Breast epithelium (tissue), 4 donors: ENCODE measurements around the gene CD7. TPM values are rescaled to one million over a fixed set of nuclear protein-coding genes. Genes with fewer than 3 reads are reported as not detected.

Source experiments
- DNase-seq, 2 donors: peaks; one replicate each; pipeline ENCODE4 v3.0.0-alpha.2; 2019; ENCODE audit warnings: low spot score in 2 of 2
- H3K27ac ChIP-seq, 2 donors: fragments of 200-600 bp; sonication (generic) in 1 of 2; one replicate each; pipeline ENCODE4 v1.5.1; 2016 to 2019; ENCODE audit warnings: mild to moderate bottlenecking in 1 of 2
- H3K27me3 ChIP-seq, 2 donors: fragments of 200-600 bp; sonication (generic) in 1 of 2; one replicate each; pipeline versions ENCODE4 v1.5.1 to v1.6.0; 2017 to 2019; ENCODE audit warnings: control low read depth in 1 of 2, mild to moderate bottlenecking in 1 of 2
- H3K36me3 ChIP-seq: fragments of 200-600 bp; one replicate; pipeline ENCODE4 v1.5.1; 2019
- H3K4me1 ChIP-seq, 2 donors: fragments of 200-600 bp; sonication (generic); one replicate each; pipeline ENCODE4 v1.5.1; 2016 to 2019; ENCODE audit warnings: control low read depth in 1 of 2
- H3K4me3 ChIP-seq, 3 donors: fragments of 200-600 bp; sonication (generic); 1 replicate in 2 of 3; 2 replicates in 1 of 3; pipeline ENCODE4 v1.5.1; 2016 to 2019; ENCODE audit warnings: mild to moderate bottlenecking in 3 of 3, moderate library complexity in 2 of 3
- H3K9me3 ChIP-seq, 2 donors: fragments of 200-600 bp; sonication (generic) in 1 of 2; one replicate each; pipeline ENCODE4 v1.5.1; 2016 to 2019; ENCODE audit warnings: control low read depth in 1 of 2
- CTCF ChIP-seq, 3 donors: fragments of 450-650 bp; IDR thresholded peaks; one replicate each; pipeline ENCODE4 v1.5.1; 2016 to 2017; ENCODE audit warnings: antibody characterized with exemption in 3 of 3, mild to moderate bottlenecking in 3 of 3, moderate library complexity in 3 of 3
- POLR2A ChIP-seq: fragments of 450-650 bp; IDR thresholded peaks from one replicate; pipeline ENCODE4 v1.6.1; 2016; ENCODE audit warnings: antibody characterized with exemption, mild to moderate bottlenecking, moderate library complexity
- POLR2AphosphoS5 ChIP-seq, 3 donors: sonication (generic); formaldehyde crosslinking; IDR thresholded peaks; one replicate each; pipeline ENCODE4 v1.6.1; 2017; ENCODE audit warnings: antibody characterized with exemption in 3 of 3
- intact Hi-C: fragments of 100-400 bp; cut with DNase I; formaldehyde crosslinking; loops from one replicate; pipeline ENCODE4 v1.15.1; 2023; ENCODE audit warnings: low total_unique reads
- total RNA-seq, 3 donors: library from RNA; depleted of rRNA; stranded (reverse); fragments of >200 nt; gene quantifications; one replicate each; pipeline ENCODE4 v1.1.0, GENCODE V29; 2016

CD7 gene
- total RNA-seq, 3 donors from 2014 or later, result 1.3 to 1.8 TPM; not detected in 1

- H3K4me3 ChIP-seq, result peak overlapping the region in 2 of 3 donors; percentile 21 to 47
- H3K27ac ChIP-seq, result peak overlapping the region; percentile 96 to 99
- peaks cover 6 to 34% of the 10 kb centered on the region in 2 donors for H3K4me1 ChIP-seq
- peak; percentile 88 to 92 for DNase-seq
- no peaks in the 10 kb centered on the region for H3K27me3 ChIP-seq
- intact Hi-C loops, result no loop called here
- TF ChIP-seq POLR2A (no peak), POLR2AphosphoS5 (IDR thresholded peaks at IDR 0.05) (peak; percentile 54 to 88 (median 79))
- no peaks in the 10 kb centered on the region for H3K36me3 ChIP-seq
- no peaks in the 10 kb centered on the region for H3K9me3 ChIP-seq
Measured at GRCh38 chr17:82267575-82268379, 49.6 kb downstream of the CD7 start.

GRCh38 chr17:82266142-82266541 is 51.3 kb downstream of the CD7 start:
- Histone ChIP-seq H3K27me3 (no peaks in the 10 kb centered on the region), H3K4me3 (no peak overlapping the region), H3K4me1 (peaks cover 0 to 27% of the 10 kb centered on the region in 2 donors), H3K9me3 (no peaks in the 10 kb centered on the region), H3K36me3 (no peaks in the 10 kb centered on the region), H3K27ac (peak overlapping the region; percentile 96 to 99)
- no peak for DNase-seq
- TF ChIP-seq POLR2AphosphoS5 (IDR thresholded peaks at IDR 0.05) (no peak), CTCF (IDR thresholded peaks at IDR 0.05) (no peak), POLR2A (no peak)
- intact Hi-C loops, result no loop called here

Other genes starting within 250 kb of the CD7 start
- gene FASN, start 219.4 kb downstream of the CD7 start, total RNA-seq, result 100 to 1,000 TPM in 1 of 3 donors, 10 to 100 TPM in 2; 95.4 to 590 (median 98.6) TPM
- 10 to 100 TPM; 13.4 to 56.9 (median 52.8) TPM for gene CCDC57, start 104.8 kb downstream of the CD7 start, total RNA-seq
- gene SLC16A3, start 88.6 kb downstream of the CD7 start, total RNA-seq, result 10 to 100 TPM; 10.2 to 22.6 (median 17.3) TPM
- 10 to 100 TPM; 50.7 to 85.9 (median 75.2) TPM for gene CSNK1D, start 43.9 kb downstream of the CD7 start, total RNA-seq
- gene SECTM1, start 16.2 kb upstream of the CD7 start, total RNA-seq, result 10 to 100 TPM; 11.5 to 23.9 (median 16.2) TPM
- gene TEX19, start 41.6 kb upstream of the CD7 start, total RNA-seq, result not detected
- under 1 TPM in 1 of 3 donors, not detected in 2; 0.33 TPM for gene UTS2R, start 54.2 kb upstream of the CD7 start, total RNA-seq
- gene HEXD, start 100.7 kb upstream of the CD7 start, total RNA-seq, result 100 to 1,000 TPM in 1 of 3 donors, 10 to 100 TPM in 2; 48.2 to 157 (median 68.2) TPM
- gene OGFOD3, start 101.0 kb upstream of the CD7 start, total RNA-seq, result 10 to 100 TPM; 26.3 to 32.8 (median 28.5) TPM
- 10 to 100 TPM; 54.7 to 71.4 (median 61.9) TPM for gene CYBC1, start 133.1 kb upstream of the CD7 start, total RNA-seq
- 10 to 100 TPM; 31.9 to 59.5 (median 44.9) TPM for gene NARF, start 141.1 kb upstream of the CD7 start, total RNA-seq
- gene FOXK2, start 202.1 kb upstream of the CD7 start, total RNA-seq, result 10 to 100 TPM; 25.0 to 48.6 (median 36.7) TPM